IPS-18c (cell line): ENCODE measurements around the gene ZNHIT2.

Source experiments
- H3K4me3 ChIP-seq: 2 replicates; pipeline ENCODE4 v1.7.0; 2013; ENCODE audit warnings: low read depth, mild to moderate bottlenecking, low read length, moderate library complexity; ENCODE audit not compliant: insufficient read depth
- H3K9me3 ChIP-seq: one replicate; pipeline ENCODE4 v1.6.1; 2013; ENCODE audit warnings: mild to moderate bottlenecking, low read length, moderate library complexity; ENCODE audit not compliant: control insufficient read depth, insufficient read depth

The ZNHIT2 gene

GRCh38 chr11:65090628-65091027 lies 26.9 kb downstream of the ZNHIT2 start:
- no peak overlapping the region for H3K4me3 ChIP-seq
- H3K9me3 ChIP-seq = no peaks in the 10 kb centered on the region

- Histone ChIP-seq H3K4me3 (no peak overlapping the region), H3K9me3 (no peaks in the 10 kb centered on the region)
Measured at GRCh38 chr11:65089621-65090020, 27.9 kb downstream of the ZNHIT2 start.

GRCh38 chr11:65087827-65088226 lies 29.7 kb downstream of the ZNHIT2 start:
- H3K9me3 ChIP-seq = no peaks in the 10 kb centered on the region
- H3K4me3 ChIP-seq = no peak overlapping the region

GRCh38 chr11:65087216-65087615 lies 30.3 kb downstream of the ZNHIT2 start:
- Histone ChIP-seq H3K9me3 (no peaks in the 10 kb centered on the region), H3K4me3 (no peak overlapping the region)

DNA sequence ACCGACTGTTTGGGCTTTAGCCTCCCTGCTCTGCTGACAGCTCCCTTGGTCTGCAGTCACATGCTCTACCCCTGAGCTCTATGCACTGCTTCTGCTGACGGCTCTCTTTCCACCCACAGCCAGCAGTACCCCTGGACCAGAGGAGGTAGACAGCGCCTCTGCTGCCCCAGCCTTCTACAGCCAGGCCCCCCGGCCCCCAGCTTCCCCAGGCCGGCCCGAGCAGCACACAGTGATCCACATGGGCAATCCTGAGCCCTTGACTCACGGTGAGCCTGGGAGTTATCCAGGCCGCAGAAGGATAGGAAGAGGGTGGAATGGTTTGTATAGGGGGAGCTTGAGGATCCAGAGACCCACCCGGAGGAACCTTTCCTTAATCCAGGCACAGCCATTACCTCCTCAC lies 30.7 kb downstream of the ZNHIT2 start:
- Histone ChIP-seq H3K9me3 (no peaks in the 10 kb centered on the region), H3K4me3 (no peak overlapping the region)

DNA sequence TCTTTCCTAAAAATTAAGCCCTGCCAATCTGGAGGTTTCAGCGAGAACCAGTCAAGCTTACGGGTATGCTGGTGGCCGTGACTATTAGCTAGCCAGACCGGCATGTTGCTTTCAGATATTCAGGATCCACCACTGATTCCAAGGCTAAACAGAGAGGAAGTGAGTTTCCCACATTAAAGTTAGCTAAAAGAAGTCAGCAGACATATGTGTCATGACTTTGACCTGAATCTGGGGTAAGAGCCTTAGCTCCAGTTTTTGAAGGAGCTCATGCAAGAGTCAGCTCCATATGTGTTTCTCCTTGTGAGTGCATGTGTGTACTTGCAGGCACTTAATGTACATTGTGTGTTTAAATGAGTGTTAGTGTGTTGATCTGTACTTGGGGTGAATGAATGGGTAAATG lies 32.1 kb downstream of the ZNHIT2 start:
- Histone ChIP-seq H3K4me3 (no peak overlapping the region), H3K9me3 (no peaks in the 10 kb centered on the region)

DNA sequence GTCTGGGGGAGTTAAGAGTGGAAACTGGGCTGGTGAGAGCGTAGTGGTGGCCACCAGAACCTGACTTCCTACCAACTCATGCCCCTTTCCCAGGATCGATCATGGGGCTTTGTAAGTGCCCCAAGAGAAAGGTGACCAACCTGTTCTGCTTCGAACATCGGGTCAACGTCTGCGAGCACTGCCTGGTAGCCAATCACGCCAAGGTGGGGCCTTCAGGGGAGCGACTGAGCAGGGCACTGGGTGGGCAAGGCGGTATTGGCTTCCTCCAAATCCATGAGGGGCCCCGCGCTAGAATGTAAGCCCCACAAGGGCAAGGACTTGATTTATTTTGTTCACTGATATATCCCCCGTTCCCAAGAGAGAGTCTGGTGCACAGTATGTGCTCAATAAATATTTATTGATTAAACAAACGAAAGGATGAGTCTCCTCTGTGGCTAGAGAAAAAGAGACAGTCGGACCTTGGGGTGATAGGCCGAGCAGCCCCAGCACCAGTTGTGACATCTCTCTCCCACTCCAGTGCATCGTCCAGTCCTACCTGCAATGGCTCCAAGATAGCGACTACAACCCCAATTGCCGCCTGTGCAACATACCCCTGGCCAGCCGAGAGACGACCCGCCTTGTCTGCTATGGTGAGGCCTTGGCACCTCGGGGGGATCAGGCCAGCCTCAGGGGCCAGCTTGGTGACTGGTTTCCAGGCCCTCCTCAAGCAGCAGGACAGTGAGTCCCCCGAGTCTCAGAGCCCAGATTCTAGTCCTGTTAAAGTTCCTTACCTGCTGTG lies 32.7 kb downstream of the ZNHIT2 start:
- Histone ChIP-seq H3K4me3 (peak overlapping the region; percentile 99), H3K9me3 (no peaks in the 10 kb centered on the region)

- Histone ChIP-seq H3K9me3 (no peaks in the 10 kb centered on the region), H3K4me3 (peak within 1 kb of the TSS; percentile 99)
Measured at GRCh38 chr11:65083834-65084597, 33.5 kb downstream of the ZNHIT2 start, which contains the start of the genes CDCA5 and ZFPL1. TSS of gene CDCA5 (minus strand) at chr11:65084040. CDS start at chr11:65083978, 62 bp downstream. TSS of gene ZFPL1 (plus strand) at chr11:65084222. CDS start at chr11:65084699, 477 bp downstream.

- no peaks in the 10 kb centered on the region for H3K9me3 ChIP-seq
Measured at GRCh38 chr11:65083134-65083833, 34.2 kb downstream of the ZNHIT2 start.

GRCh38 chr11:65078786-65079342 lies 38.6 kb downstream of the ZNHIT2 start:
- Histone ChIP-seq H3K9me3 (no peaks in the 10 kb centered on the region), H3K4me3 (no peak overlapping the region)

More at GRCh38 chr11:65083134-65083833, 34.2 kb downstream of the ZNHIT2 start:
- H3K4me3 ChIP-seq = peak overlapping the region; percentile 99

GRCh38 chr11:65078151-65078550 lies 39.4 kb downstream of the ZNHIT2 start:
- Histone ChIP-seq H3K4me3 (no peak overlapping the region), H3K9me3 (no peaks in the 10 kb centered on the region)

GRCh38 chr11:65077451-65077850 lies 40.0 kb downstream of the ZNHIT2 start:
- H3K4me3 ChIP-seq = no peak overlapping the region
- H3K9me3 ChIP-seq = no peaks in the 10 kb centered on the region

DNA sequence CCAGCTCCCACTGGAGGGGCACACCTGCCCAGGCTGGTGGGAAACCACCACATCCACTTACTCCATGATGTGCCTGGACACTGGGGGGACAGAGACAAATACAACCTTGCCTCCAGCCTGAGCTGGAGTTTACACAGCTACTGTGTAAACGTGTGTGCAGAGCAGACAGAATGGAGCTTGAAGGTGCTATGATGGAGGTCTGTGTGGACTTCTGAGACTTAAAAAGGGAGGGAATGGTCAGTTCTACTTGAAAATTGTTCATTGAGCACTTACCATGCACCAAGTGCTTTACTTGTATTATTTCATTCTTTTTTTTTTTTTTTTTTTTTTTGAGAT lies 44.9 kb downstream of the ZNHIT2 start:
- Histone ChIP-seq H3K4me3 (no peak overlapping the region), H3K9me3 (no peaks in the 10 kb centered on the region)

DNA sequence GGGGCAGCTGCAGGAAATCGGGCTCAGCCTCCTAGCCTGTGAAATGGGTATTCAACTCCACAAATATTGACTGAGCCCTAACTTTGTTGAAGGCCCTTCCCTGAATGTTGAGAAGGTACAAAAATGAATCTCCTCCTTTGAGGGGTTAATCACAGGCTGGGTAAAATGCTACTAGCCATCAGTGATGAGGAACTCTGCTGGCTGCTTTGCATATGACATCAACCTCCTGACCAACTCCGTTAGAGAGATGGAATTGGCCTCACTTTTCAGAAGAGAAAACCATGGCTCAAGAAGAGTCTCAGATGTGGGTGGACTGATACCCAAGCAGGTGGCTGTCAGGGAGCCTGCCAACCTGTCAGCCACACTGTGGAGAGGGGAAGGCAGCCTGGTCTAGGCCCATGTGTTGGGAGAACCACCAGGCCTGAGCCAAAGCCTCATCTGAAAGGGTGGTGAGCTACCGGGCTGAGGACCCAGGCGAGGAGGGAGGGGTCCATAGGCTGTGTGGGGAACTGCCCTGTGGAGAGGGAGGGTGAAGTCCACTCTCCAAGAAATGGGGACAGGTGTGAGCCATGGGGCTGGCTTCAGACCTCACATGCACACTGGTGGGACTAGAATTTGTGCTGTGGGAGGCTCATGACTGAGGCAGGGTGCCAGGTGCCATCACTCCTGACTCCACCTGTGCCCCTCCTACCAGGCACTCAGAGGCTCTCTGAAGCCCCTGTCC lies 45.4 kb downstream of the ZNHIT2 start:
- Histone ChIP-seq H3K9me3 (no peaks in the 10 kb centered on the region), H3K4me3 (no peak overlapping the region)

GRCh38 chr11:65069217-65069616 lies 48.3 kb downstream of the ZNHIT2 start:
- no peak overlapping the region for H3K4me3 ChIP-seq

GRCh38 chr11:65067446-65067845 lies 50.1 kb downstream of the ZNHIT2 start:
- H3K4me3 ChIP-seq = no peak overlapping the region

More at GRCh38 chr11:65069217-65069616, 48.3 kb downstream of the ZNHIT2 start:
- no peaks in the 10 kb centered on the region for H3K9me3 ChIP-seq

DNA sequence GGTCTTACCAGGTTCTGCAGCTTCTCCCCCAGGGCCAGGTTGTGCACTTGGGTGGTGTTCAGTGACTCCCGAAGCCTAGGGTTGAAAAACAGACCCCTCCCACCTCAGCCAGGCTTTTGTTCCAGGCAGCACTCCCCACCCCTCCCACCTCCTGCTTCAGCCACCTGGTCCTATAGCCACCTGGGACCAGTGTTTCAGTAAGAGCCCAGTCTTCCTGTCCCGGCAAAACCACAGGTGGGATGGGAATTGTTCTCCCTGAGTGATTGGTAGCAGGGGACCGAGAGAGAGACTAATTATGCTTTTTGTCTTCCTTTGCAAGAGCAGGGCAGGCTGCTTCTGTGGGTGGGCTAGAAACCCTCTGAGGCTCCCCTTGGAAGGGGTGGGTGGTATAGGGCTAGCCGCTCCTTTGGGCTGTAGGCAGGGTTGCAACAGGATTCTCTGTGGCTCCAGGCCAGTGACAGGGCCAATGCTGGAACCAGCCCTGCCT lies 50.7 kb downstream of the ZNHIT2 start:
- Histone ChIP-seq H3K4me3 (no peak overlapping the region), H3K9me3 (no peaks in the 10 kb centered on the region)

More at GRCh38 chr11:65067446-65067845, 50.1 kb downstream of the ZNHIT2 start:
- no peaks in the 10 kb centered on the region for H3K9me3 ChIP-seq
